Activated gamma-delta T cell treated with anti-CD3 and anti-CD28 coated beads, Interleukin-2, amount 50 U/mL, for 16 hours (primary cell): ENCODE measurements around the gene CA9.

Experiments used
- DNase-seq: peaks from one replicate; pipeline ENCODE4 v3.0.0-alpha.2; 2020; ENCODE audit warnings: low read depth

CA9 gene

GRCh38 chr9:35675732-35676392, 2.1 kb downstream of the CA9 start:
- no peak for DNase-seq

DNA sequence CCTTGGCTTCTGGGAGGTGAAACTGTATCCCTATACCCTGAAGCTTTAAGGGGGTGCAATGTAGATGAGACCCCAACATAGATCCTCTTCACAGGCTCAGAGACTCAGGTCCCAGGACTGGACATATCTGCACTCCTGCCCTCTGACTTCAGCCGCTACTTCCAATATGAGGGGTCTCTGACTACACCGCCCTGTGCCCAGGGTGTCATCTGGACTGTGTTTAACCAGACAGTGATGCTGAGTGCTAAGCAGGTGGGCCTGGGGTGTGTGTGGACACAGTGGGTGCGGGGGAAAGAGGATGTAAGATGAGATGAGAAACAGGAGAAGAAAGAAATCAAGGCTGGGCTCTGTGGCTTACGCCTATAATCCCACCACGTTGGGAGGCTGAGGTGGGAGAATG, 5.4 kb downstream of the CA9 start:
- DNase-seq: no peak

GRCh38 chr9:35679766-35680330, 6.1 kb downstream of the CA9 start:
- no peak for DNase-seq

- no peak for DNase-seq
These were observed 6.8 kb downstream of the CA9 start for GRCh38 chr9:35680331-35681105.

DNA sequence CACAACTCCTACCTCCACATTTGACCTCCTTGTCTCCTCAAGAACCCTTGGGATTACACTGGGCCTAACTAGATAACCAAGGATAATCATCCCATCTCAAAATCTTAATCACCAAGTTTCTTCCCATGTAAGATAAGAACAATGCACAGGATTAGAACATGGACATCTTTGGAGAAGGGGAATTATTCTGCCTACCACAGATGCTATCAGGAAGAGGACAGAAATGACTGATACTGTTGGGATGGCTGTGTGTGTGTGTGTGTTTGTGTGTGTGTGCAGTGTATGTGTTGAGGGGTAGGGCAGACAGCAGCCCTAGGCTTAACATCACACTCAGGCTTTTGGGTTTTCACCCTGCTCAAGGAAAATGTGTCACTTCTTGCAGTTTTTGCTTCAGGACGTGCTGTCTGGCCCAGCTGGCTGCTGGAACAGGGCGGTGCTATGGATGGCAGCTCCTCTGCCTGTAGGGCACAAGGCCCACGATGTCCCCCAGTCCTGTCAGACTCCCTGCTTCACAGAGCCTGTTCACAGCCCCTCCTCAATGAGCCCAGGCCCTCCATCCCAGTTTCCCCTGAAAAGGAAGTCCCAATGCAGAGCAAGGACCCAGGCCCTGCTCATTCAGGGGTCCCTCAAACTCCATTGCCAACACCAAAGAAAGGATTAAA, 7.7 kb downstream of the CA9 start:
- no peak for DNase-seq

DNA sequence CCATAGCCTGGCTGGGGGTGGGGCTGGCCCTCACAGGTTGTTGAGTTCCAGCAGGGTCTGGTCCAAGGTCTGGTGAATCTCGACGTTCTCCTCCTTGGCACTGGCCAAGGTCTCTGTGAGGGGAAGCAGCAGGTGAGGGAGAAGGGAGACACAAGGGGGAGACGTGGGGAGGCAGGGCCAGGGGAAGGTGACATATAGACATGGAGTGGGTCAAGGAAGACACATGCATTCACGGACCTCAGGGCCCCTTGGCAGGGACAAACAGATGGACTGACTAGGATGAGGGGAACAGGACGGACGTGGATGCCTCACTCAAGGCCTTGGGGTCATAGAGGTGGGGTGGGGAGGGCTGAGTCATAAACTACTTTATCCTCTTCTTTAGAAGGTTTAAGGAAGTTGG, 8.3 kb downstream of the CA9 start:
- no peak for DNase-seq

DNA sequence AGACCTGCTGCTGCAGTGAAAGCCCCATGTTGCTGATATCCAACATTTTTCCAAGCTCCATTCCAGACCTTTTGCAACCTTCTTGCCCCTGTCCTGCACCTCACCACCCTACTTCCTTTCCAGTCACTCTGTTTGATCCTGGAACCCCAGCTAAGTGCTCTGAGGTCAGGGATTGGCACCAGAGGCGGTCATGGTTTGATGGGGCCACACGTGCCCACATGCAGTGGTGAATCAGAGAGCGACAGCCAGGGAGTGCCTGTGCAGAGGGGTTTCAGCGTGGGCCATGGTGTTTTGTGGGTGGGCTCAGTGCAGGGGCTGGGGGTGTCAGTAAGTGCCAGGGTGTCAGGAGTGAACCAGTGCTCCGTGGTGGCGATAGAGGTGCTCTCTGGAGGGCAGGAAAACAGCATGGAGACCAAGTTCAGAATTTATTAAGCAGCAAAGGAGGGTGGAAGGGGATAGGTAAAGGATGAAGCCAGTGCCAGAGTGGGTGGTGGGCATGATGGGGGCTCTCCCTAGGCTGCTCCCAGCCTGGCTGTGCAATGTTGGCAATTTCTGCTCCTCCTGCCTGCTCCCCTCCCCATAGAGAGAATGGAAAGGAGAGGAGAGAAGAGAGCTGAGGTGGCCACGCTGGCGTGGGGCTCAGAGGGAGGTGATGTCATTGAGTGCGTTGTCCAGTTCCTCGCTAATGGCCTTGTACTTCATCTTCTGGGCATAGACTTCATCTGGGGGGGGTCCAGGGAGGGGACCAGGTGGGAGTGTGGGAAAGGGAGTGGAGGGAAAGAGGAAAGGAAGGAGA, 9.0 kb downstream of the CA9 start:
- DNase-seq: no peak

- no peak for DNase-seq
These were observed 9.6 kb downstream of the CA9 start for GRCh38 chr9:35683323-35683722.

GRCh38 chr9:35684921-35685320, 11.2 kb downstream of the CA9 start:
- DNase-seq: no peak

GRCh38 chr9:35685506-35685905, 11.8 kb downstream of the CA9 start:
- DNase-seq: no peak

GRCh38 chr9:35686222-35687203, 12.8 kb downstream of the CA9 start:
- DNase-seq: no peak

- no peak for DNase-seq
These were observed 13.6 kb downstream of the CA9 start for GRCh38 chr9:35687306-35687705.

DNA sequence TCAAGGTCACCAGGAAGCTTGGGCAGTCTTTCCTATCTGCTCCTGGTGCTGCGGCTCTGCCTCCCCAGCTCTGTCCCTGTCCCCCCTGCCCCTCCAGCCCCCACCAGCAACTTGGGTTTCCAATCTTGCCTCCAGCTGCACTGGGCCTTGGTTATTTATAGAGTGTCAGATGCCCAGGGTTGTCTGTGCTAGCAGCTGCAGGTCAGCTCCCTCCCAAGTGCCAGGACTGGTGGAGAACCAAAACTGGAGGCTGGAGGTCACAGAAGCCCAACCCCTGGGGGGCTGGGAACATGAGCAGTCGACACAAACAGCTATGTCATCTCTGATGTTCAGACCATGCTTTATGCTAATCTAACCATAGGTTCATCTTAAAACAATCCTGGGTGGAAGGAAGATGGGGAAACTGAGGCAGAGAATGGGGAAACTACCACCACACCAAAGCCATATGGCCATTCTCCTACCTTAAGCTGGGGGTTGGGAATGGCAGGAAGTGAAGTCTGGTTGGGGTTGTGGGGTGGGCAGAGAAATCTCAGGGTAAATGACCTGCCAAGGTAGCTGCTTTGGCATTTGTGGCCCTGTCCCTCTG, 14.3 kb downstream of the CA9 start:
- DNase-seq: no peak

- no peak for DNase-seq
These were observed 15.1 kb downstream of the CA9 start for GRCh38 chr9:35688558-35689541.

DNA sequence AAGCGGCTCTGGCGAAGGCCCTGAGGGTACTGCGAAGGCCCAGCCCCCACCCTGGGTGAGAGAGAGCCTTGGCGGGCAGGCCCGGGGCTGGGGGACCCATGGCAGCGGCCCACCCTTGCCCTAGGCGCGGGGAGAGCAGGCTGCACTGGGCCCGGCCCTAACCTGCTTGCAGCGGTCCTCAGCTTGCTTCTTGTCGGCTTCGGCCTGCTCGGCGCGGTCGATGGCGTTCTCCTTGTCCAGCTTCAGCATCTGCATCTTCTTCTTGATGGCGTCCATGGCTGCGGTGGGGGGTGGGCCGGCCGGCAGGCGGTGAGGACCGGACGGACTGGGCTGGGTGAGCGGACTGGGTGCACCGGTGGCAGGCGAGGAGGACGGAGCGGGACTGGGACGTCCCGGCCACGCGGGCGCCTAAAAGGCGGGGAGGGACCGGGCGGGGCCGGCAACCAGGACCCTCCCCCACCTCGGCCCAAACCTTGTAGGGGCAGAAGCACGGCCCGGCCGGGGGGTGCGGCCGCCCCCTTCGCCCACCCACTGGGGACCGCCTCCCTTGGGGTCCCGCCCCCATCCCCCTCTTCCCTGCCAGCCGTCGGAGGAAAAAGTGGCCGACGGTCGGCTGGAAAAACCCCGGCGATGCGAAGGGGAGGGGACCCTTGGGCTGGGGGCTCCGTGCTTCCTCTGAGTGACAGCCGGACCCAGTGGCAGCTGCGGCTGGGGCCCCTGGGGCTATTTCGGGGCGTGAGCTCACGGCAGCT, 16.0 kb downstream of the CA9 start, which contains the start of gene TPM2:
TPM2 (minus strand) TSS at position 384 of the 752 bp plus-strand sequence; CDS start at position 276, 108 bp downstream.
- no peak for DNase-seq

GRCh38 chr9:35690294-35690613, 16.5 kb downstream of the CA9 start:
- DNase-seq: no peak

GRCh38 chr9:35690614-35691333, 17.0 kb downstream of the CA9 start:
- no peak for DNase-seq

GRCh38 chr9:35691334-35691650, 17.6 kb downstream of the CA9 start:
- no peak for DNase-seq
